GM12878 (cell line): ENCODE measurements around the gene LCE1D.

Source experiments
- EP300 ChIP-seq, 2 experiments: fragments of 150-350 bp in 1 of 2; IDR thresholded peaks; 2 replicates each; pipeline ENCODE4 v1.6.1; 2011 to 2012; ENCODE audit warnings: low read depth in 2 of 2, low read length in 2 of 2, borderline replicate concordance in 1 of 2, improper control_type of control experiment in 1 of 2, inconsistent platforms in 1 of 2; ENCODE audit not compliant: control insufficient read depth in 1 of 2
- KDM1A ChIP-seq: fragments of 200-600 bp; sonication (generic); IDR thresholded peaks from 2 replicates; pipeline ENCODE4 v1.6.1; 2016; ENCODE audit warnings: borderline replicate concordance
- YY1 ChIP-seq: IDR thresholded peaks from 2 replicates; pipeline ENCODE4 v1.6.1; 2011; ENCODE audit warnings: low read depth, mild to moderate bottlenecking, low read length
- ZNF592 ChIP-seq: fragments of 450-650 bp; IDR thresholded peaks from 2 replicates; pipeline ENCODE4 v1.6.1; 2017; ENCODE audit warnings: mild to moderate bottlenecking, moderate library complexity
- TF ChIP-seq, protein P1 (sequence below), 3 experiments: IDR thresholded peaks in 2 of 3; conservative IDR thresholded peaks in 1 of 3; 2 replicates each; pipeline ENCODE4 v1.5.1; 2011; ENCODE audit warnings: low read depth in 3 of 3, low read length in 3 of 3, mild to moderate bottlenecking in 3 of 3, control low read depth in 2 of 3, moderate library complexity in 2 of 3, inconsistent platforms in 1 of 3, mixed read lengths in 1 of 3; ENCODE audit not compliant: control insufficient read depth in 2 of 3, insufficient read depth in 1 of 3; ENCODE audit errors: extremely low read depth in 1 of 3
- TF ChIP-seq, protein P2 (sequence below): IDR thresholded peaks from 2 replicates; pipeline ENCODE4 v1.6.1; 2012; ENCODE audit warnings: low read length, inconsistent platforms

- TF ChIP-seq, protein P1, sequence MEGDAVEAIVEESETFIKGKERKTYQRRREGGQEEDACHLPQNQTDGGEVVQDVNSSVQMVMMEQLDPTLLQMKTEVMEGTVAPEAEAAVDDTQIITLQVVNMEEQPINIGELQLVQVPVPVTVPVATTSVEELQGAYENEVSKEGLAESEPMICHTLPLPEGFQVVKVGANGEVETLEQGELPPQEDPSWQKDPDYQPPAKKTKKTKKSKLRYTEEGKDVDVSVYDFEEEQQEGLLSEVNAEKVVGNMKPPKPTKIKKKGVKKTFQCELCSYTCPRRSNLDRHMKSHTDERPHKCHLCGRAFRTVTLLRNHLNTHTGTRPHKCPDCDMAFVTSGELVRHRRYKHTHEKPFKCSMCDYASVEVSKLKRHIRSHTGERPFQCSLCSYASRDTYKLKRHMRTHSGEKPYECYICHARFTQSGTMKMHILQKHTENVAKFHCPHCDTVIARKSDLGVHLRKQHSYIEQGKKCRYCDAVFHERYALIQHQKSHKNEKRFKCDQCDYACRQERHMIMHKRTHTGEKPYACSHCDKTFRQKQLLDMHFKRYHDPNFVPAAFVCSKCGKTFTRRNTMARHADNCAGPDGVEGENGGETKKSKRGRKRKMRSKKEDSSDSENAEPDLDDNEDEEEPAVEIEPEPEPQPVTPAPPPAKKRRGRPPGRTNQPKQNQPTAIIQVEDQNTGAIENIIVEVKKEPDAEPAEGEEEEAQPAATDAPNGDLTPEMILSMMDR (IDR thresholded peaks at IDR 0.05 in 2 of 3, conservative IDR thresholded peaks at IDR 0.05 in 1 of 3; ENCODE audit: control insufficient read depth in 2 of 3, extremely low read depth in 1 of 3, insufficient read depth in 1 of 3, low read depth in 3 of 3, low read length in 3 of 3) = no peak
- TF ChIP-seq ZNF592 (no peak), EP300 (IDR thresholded peaks at IDR 0.05; ENCODE audit: borderline replicate concordance in 1 of 2, control insufficient read depth in 1 of 2, low read depth in 2 of 2, low read length in 2 of 2) (no peak), YY1 (no peak), KDM1A (no peak)
- TF ChIP-seq, protein P2, sequence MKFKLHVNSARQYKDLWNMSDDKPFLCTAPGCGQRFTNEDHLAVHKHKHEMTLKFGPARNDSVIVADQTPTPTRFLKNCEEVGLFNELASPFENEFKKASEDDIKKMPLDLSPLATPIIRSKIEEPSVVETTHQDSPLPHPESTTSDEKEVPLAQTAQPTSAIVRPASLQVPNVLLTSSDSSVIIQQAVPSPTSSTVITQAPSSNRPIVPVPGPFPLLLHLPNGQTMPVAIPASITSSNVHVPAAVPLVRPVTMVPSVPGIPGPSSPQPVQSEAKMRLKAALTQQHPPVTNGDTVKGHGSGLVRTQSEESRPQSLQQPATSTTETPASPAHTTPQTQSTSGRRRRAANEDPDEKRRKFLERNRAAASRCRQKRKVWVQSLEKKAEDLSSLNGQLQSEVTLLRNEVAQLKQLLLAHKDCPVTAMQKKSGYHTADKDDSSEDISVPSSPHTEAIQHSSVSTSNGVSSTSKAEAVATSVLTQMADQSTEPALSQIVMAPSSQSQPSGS = no peak
Measured at GRCh38 chr1:152786077-152786476, 10.4 kb upstream of the LCE1D start, which contains the start of gene LCE1E.
